HL-60 (cell line): Measurements from ENCODE around the gene FAM170B.

Source experiments
- DNase-seq, 2 experiments: peaks; one replicate each; pipeline ENCODE4 v3.0.0-alpha.2; 2010 to 2020; ENCODE audit warnings: low read depth in 1 of 2, low spot score in 1 of 2
- H3K27ac ChIP-seq: fragments of 250-450 bp; sonication (Bioruptor Pico); replicated peaks from 2 replicates; pipeline ENCODE4 v1.5.1; 2020; ENCODE audit warnings: mild to moderate bottlenecking, moderate library complexity
- H3K27me3 ChIP-seq: fragments of 250-450 bp; sonication (Bioruptor Pico); 2 replicates; pipeline ENCODE4 v1.5.1; 2021; ENCODE audit warnings: mild to moderate bottlenecking, moderate library complexity; ENCODE audit not compliant: insufficient read depth, poor library complexity, severe bottlenecking
- H3K4me3 ChIP-seq: replicated peaks from 2 replicates; pipeline ENCODE4 v1.5.1; 2011; ENCODE audit warnings: mild to moderate bottlenecking, control low read depth, low read length; ENCODE audit not compliant: insufficient read depth
- CTCF ChIP-seq: IDR thresholded peaks from one replicate; pipeline ENCODE4 v1.5.1; 2011; ENCODE audit warnings: low read length, control low read depth, inconsistent platforms; ENCODE audit not compliant: insufficient read depth
- GABPA ChIP-seq: IDR thresholded peaks from 2 replicates; pipeline ENCODE4 v1.6.1; 2012; ENCODE audit warnings: low read depth
- POLR2AphosphoS5 ChIP-seq: IDR thresholded peaks from 2 replicates; pipeline ENCODE4 v1.6.1; 2012; ENCODE audit warnings: low read depth
- REST ChIP-seq: IDR thresholded peaks from 2 replicates; pipeline ENCODE4 v1.6.1; 2012; ENCODE audit warnings: low read depth; ENCODE audit not compliant: insufficient replicate concordance
- SPI1 ChIP-seq: IDR thresholded peaks from 2 replicates; pipeline ENCODE4 v1.6.1; 2012; ENCODE audit warnings: low read depth, mild to moderate bottlenecking, borderline replicate concordance

The FAM170B gene

GRCh38 chr10:49158404-49158803, 24.6 kb upstream of the FAM170B start:
- no peak overlapping the region for H3K27ac ChIP-seq
- no peak for DNase-seq
- H3K27me3 ChIP-seq = no peaks in the 10 kb centered on the region
- no peak overlapping the region for H3K4me3 ChIP-seq
- no peak for TF ChIP-seq REST
- no peak for TF ChIP-seq SPI1
- TF ChIP-seq POLR2AphosphoS5 = no peak
- TF ChIP-seq CTCF = no peak
- TF ChIP-seq GABPA = no peak

- Histone ChIP-seq H3K27ac (no peak overlapping the region), H3K27me3 (no peaks in the 10 kb centered on the region), H3K4me3 (no peak overlapping the region)
- TF ChIP-seq REST (no peak), SPI1 (no peak), GABPA (no peak), CTCF (no peak), POLR2AphosphoS5 (no peak)
- DNase-seq = no peak
Observed at GRCh38 chr10:49157229-49157628, 23.4 kb upstream of the FAM170B start.

GRCh38 chr10:49154641-49155040, 20.8 kb upstream of the FAM170B start:
- H3K27me3 ChIP-seq = no peaks in the 10 kb centered on the region
- TF ChIP-seq GABPA (no peak), CTCF (no peak), POLR2AphosphoS5 (no peak), REST (no peak), SPI1 (no peak)
- no peak overlapping the region for H3K27ac ChIP-seq
- H3K4me3 ChIP-seq = no peak overlapping the region
- no peak for DNase-seq
